SK-N-SH (cell line): ENCODE data around the gene INHBA.

Experiments used
- CHD2 ChIP-seq: fragments of 150-350 bp; IDR thresholded peaks from 2 replicates; pipeline ENCODE4 v1.6.1; 2018; ENCODE audit warnings: low read length; ENCODE audit not compliant: partially characterized antibody
- EP300 ChIP-seq, 2 experiments: IDR thresholded peaks; 2 replicates each; pipeline versions ENCODE4 v1.4.0 to v1.6.1; 2012; ENCODE audit warnings: borderline replicate concordance in 1 of 2, low read depth in 1 of 2, low read length in 1 of 2
- EZH2phosphoT487 ChIP-seq: fragments of 200-600 bp; sonication (generic); IDR thresholded peaks from 2 replicates; pipeline ENCODE4 v1.6.1; 2017; ENCODE audit warnings: low read depth, mixed run types, mild to moderate bottlenecking, antibody characterized with exemption, moderate library complexity, borderline replicate concordance
- GATA2 ChIP-seq: sonication (generic); formaldehyde crosslinking; IDR thresholded peaks from 2 replicates; pipeline ENCODE4 v1.5.0; 2020; ENCODE audit warnings: mild to moderate bottlenecking, missing genetic modification reagents
- POLR2AphosphoS5 ChIP-seq: IDR thresholded peaks from 2 replicates; pipeline ENCODE4 v1.6.1; 2012; ENCODE audit warnings: low read depth, low read length
- RFX5 ChIP-seq: IDR thresholded peaks from 2 replicates; pipeline ENCODE4 v1.6.1; 2012; ENCODE audit warnings: mild to moderate bottlenecking, improper control_type of control experiment, low read length
- SIN3A ChIP-seq: IDR thresholded peaks from 2 replicates; pipeline ENCODE4 v1.6.1; 2012; ENCODE audit warnings: low read depth, mild to moderate bottlenecking, low read length, moderate library complexity, borderline replicate concordance
- TAF1 ChIP-seq: IDR thresholded peaks from 2 replicates; pipeline ENCODE4 v1.6.1; 2012; ENCODE audit warnings: low read depth, mild to moderate bottlenecking, low read length, moderate library complexity, borderline replicate concordance
- TF ChIP-seq, protein P1 (sequence below): fragments of 200-600 bp; sonication (generic); IDR thresholded peaks from 2 replicates; pipeline ENCODE4 v1.6.1; 2017; ENCODE audit warnings: antibody characterized with exemption, mild to moderate bottlenecking, moderate library complexity
- TF ChIP-seq, protein P2 (sequence below): fragments of 150-350 bp; IDR thresholded peaks from 2 replicates; pipeline ENCODE4 v1.6.1; 2017; ENCODE audit warnings: antibody characterized with exemption, low read length, low read depth, borderline replicate concordance
- TF ChIP-seq, protein P3 (sequence below): IDR thresholded peaks from 2 replicates; pipeline ENCODE4 v1.4.0; 2012; ENCODE audit warnings: low read depth, borderline replicate concordance
- TF ChIP-seq, protein P4 (sequence below): IDR thresholded peaks from 2 replicates; pipeline ENCODE4 v1.6.1; 2012; ENCODE audit warnings: mild to moderate bottlenecking, low read depth, low read length, moderate library complexity

DNA sequence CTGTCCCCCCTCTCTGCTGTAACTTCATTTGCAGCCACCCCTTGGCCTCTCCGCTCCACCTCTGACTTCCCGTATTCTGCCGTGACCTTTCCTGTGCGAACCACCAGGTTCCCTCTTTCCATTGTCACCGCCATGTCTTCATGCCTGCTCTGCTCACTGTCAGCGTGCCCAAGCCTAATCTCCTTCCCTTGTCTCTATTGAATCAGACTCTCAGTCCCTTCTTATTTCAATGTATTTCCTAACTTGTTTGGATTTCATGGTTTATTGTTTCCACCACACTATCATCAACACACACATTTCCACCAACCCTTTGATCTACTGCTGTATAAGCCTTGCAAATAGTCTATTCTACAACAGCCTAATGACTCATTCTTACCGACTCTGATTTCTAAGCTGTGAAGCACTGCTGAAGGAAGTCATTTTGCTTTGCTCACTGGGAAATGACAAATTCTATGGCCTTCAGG is 30.0 kb upstream of the INHBA start:
- TF ChIP-seq EP300 (IDR thresholded peaks at IDR 0.05; ENCODE audit: borderline replicate concordance in 1 of 2, low read depth in 1 of 2, low read length in 1 of 2) (no peak), POLR2AphosphoS5 (no peak), EZH2phosphoT487 (no peak), TAF1 (no peak), GATA2 (no peak), CHD2 (no peak), RFX5 (no peak), SIN3A (no peak)
- TF ChIP-seq, protein P1, sequence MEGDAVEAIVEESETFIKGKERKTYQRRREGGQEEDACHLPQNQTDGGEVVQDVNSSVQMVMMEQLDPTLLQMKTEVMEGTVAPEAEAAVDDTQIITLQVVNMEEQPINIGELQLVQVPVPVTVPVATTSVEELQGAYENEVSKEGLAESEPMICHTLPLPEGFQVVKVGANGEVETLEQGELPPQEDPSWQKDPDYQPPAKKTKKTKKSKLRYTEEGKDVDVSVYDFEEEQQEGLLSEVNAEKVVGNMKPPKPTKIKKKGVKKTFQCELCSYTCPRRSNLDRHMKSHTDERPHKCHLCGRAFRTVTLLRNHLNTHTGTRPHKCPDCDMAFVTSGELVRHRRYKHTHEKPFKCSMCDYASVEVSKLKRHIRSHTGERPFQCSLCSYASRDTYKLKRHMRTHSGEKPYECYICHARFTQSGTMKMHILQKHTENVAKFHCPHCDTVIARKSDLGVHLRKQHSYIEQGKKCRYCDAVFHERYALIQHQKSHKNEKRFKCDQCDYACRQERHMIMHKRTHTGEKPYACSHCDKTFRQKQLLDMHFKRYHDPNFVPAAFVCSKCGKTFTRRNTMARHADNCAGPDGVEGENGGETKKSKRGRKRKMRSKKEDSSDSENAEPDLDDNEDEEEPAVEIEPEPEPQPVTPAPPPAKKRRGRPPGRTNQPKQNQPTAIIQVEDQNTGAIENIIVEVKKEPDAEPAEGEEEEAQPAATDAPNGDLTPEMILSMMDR = no peak
- TF ChIP-seq, protein P2, sequence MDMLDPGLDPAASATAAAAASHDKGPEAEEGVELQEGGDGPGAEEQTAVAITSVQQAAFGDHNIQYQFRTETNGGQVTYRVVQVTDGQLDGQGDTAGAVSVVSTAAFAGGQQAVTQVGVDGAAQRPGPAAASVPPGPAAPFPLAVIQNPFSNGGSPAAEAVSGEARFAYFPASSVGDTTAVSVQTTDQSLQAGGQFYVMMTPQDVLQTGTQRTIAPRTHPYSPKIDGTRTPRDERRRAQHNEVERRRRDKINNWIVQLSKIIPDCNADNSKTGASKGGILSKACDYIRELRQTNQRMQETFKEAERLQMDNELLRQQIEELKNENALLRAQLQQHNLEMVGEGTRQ = no peak
- TF ChIP-seq, protein P3, sequence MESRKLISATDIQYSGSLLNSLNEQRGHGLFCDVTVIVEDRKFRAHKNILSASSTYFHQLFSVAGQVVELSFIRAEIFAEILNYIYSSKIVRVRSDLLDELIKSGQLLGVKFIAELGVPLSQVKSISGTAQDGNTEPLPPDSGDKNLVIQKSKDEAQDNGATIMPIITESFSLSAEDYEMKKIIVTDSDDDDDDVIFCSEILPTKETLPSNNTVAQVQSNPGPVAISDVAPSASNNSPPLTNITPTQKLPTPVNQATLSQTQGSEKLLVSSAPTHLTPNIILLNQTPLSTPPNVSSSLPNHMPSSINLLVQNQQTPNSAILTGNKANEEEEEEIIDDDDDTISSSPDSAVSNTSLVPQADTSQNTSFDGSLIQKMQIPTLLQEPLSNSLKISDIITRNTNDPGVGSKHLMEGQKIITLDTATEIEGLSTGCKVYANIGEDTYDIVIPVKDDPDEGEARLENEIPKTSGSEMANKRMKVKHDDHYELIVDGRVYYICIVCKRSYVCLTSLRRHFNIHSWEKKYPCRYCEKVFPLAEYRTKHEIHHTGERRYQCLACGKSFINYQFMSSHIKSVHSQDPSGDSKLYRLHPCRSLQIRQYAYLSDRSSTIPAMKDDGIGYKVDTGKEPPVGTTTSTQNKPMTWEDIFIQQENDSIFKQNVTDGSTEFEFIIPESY = no peak
- TF ChIP-seq, protein P4, sequence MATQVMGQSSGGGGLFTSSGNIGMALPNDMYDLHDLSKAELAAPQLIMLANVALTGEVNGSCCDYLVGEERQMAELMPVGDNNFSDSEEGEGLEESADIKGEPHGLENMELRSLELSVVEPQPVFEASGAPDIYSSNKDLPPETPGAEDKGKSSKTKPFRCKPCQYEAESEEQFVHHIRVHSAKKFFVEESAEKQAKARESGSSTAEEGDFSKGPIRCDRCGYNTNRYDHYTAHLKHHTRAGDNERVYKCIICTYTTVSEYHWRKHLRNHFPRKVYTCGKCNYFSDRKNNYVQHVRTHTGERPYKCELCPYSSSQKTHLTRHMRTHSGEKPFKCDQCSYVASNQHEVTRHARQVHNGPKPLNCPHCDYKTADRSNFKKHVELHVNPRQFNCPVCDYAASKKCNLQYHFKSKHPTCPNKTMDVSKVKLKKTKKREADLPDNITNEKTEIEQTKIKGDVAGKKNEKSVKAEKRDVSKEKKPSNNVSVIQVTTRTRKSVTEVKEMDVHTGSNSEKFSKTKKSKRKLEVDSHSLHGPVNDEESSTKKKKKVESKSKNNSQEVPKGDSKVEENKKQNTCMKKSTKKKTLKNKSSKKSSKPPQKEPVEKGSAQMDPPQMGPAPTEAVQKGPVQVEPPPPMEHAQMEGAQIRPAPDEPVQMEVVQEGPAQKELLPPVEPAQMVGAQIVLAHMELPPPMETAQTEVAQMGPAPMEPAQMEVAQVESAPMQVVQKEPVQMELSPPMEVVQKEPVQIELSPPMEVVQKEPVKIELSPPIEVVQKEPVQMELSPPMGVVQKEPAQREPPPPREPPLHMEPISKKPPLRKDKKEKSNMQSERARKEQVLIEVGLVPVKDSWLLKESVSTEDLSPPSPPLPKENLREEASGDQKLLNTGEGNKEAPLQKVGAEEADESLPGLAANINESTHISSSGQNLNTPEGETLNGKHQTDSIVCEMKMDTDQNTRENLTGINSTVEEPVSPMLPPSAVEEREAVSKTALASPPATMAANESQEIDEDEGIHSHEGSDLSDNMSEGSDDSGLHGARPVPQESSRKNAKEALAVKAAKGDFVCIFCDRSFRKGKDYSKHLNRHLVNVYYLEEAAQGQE = no peak
